ENCODE results near the gene ZNF821. TPM values are rescaled to one million over a fixed set of nuclear protein-coding genes. Genes with fewer than 3 reads are reported as not detected.

Gene ZNF821
- total RNA-seq, 1 experiment from 2014 or later = 4.9 TPM

DNA sequence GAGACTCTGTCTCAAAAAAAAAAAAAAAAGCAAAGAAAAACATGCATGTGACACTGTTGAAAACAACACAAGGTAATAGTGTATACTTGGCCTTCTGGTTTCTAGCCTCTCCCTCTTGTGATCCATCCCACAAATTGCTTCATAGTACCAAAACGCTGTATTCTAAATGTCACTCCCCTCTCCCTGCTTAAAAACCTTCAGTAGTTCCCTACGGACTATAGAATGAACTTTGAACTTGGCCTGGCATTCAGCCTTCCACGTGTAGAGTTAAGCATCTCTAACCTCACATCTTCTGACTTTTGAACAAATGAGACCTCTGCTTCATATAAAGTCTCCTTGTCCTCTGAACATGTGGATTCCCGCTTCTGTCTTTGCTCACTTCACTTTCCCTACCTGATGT, 5.1 kb downstream of the ZNF821 start:
- ChIA-PET RAD21 (ENCODE audit: low non-redundant PET in 1 of 2, low total read pairs in 2 of 2, uncharacterized antibody in 2 of 2, unreplicated experiment in 2 of 2) (no interaction called here), CTCF (no interaction called here), POLR2A (no interaction called here)
- Histone ChIP-seq H3K79me2 (ENCODE audit: insufficient read depth, low read length) (no peaks in the 10 kb centered on the region), H3K4me1 (ENCODE audit: control insufficient read depth in 1 of 2, insufficient read depth in 2 of 2, low read length in 2 of 2) (peaks cover 11 to 12% of the 10 kb centered on the region in 2 experiments), H3K27me3 (ENCODE audit: insufficient read depth, low read length) (no peaks in the 10 kb centered on the region), H3K27ac (ENCODE audit: low read depth, low read length) (no peak overlapping the region), H2AFZ (ENCODE audit: low read depth, low read length, poor library complexity, severe bottlenecking) (no peak overlapping the region), H3K9me3 (ENCODE audit: control insufficient read depth in 1 of 2, insufficient read depth in 1 of 2, low read depth in 1 of 2, low read length in 2 of 2) (no peaks in the 10 kb centered on the region), H3K9ac (ENCODE audit: low read length) (no peak overlapping the region), H3K9me2 (ENCODE audit: insufficient read depth) (no peaks in the 10 kb centered on the region), H3K4me3 (replicated peaks in 1 of 2; ENCODE audit: low read depth in 1 of 2, low read length in 2 of 2) (no peak overlapping the region), H3K36me3 (ENCODE audit: control insufficient read depth in 1 of 2, insufficient read depth in 2 of 2, low read length in 2 of 2) (no peaks in the 10 kb centered on the region; a peak in 1 of 4 replicates), H4K20me1 (ENCODE audit: insufficient read depth) (no peaks in the 10 kb centered on the region), H3K4me2 (ENCODE audit: low read length) (no peak overlapping the region)
- no peak for TF ChIP-seq ZFX (IDR thresholded peaks at IDR 0.05)
- TF ChIP-seq FOSL1 (IDR thresholded peaks at IDR 0.05; ENCODE audit: low read depth) = no peak
- no peak for TF ChIP-seq MAX (IDR thresholded peaks at IDR 0.05)
- no peak for TF ChIP-seq CBX3 (IDR thresholded peaks at IDR 0.05; ENCODE audit: low read depth)
- no peak for TF ChIP-seq SRF (IDR thresholded peaks at IDR 0.05; ENCODE audit: low read depth)
- no peak for TF ChIP-seq EZH2 (IDR thresholded peaks at IDR 0.05)
- TF ChIP-seq RAD21 (IDR thresholded peaks at IDR 0.05; ENCODE audit: low read depth) = no peak
- TF ChIP-seq, protein P1, sequence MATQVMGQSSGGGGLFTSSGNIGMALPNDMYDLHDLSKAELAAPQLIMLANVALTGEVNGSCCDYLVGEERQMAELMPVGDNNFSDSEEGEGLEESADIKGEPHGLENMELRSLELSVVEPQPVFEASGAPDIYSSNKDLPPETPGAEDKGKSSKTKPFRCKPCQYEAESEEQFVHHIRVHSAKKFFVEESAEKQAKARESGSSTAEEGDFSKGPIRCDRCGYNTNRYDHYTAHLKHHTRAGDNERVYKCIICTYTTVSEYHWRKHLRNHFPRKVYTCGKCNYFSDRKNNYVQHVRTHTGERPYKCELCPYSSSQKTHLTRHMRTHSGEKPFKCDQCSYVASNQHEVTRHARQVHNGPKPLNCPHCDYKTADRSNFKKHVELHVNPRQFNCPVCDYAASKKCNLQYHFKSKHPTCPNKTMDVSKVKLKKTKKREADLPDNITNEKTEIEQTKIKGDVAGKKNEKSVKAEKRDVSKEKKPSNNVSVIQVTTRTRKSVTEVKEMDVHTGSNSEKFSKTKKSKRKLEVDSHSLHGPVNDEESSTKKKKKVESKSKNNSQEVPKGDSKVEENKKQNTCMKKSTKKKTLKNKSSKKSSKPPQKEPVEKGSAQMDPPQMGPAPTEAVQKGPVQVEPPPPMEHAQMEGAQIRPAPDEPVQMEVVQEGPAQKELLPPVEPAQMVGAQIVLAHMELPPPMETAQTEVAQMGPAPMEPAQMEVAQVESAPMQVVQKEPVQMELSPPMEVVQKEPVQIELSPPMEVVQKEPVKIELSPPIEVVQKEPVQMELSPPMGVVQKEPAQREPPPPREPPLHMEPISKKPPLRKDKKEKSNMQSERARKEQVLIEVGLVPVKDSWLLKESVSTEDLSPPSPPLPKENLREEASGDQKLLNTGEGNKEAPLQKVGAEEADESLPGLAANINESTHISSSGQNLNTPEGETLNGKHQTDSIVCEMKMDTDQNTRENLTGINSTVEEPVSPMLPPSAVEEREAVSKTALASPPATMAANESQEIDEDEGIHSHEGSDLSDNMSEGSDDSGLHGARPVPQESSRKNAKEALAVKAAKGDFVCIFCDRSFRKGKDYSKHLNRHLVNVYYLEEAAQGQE (IDR thresholded peaks at IDR 0.05; ENCODE audit: low read depth) = no peak
- no peak for TF ChIP-seq JUND (IDR thresholded peaks at IDR 0.05)
- TF ChIP-seq SP1 (IDR thresholded peaks at IDR 0.05; ENCODE audit: low read depth) = no peak
- no peak for TF ChIP-seq TCF7L2 (IDR thresholded peaks at IDR 0.05; ENCODE audit: borderline replicate concordance, extremely low read depth, insufficient read depth, insufficient read length)
- TF ChIP-seq SIN3A (IDR thresholded peaks at IDR 0.05; ENCODE audit: low read depth) = no peak
- no peak for TF ChIP-seq ZNF274 (IDR thresholded peaks at IDR 0.05; ENCODE audit: low read depth, low read length)
- TF ChIP-seq CEBPB (IDR thresholded peaks at IDR 0.05; ENCODE audit: low read depth) = no peak
- no peak for TF ChIP-seq ATF3 (IDR thresholded peaks at IDR 0.05)
- no peak for TF ChIP-seq POLR2AphosphoS5 (IDR thresholded peaks at IDR 0.05; ENCODE audit: low read depth, low read length)
- no peak for TF ChIP-seq YY1 (IDR thresholded peaks at IDR 0.05; ENCODE audit: extremely low read depth, insufficient replicate concordance, low read depth, low read length)
- TF ChIP-seq ELF1 (IDR thresholded peaks at IDR 0.05; ENCODE audit: borderline replicate concordance, low read depth) = no peak
- no peak for TF ChIP-seq CTCF (IDR thresholded peaks at IDR 0.05 in 2 of 3, conservative IDR thresholded peaks at IDR 0.05 in 1 of 3; ENCODE audit: borderline replicate concordance in 1 of 3, insufficient read depth in 1 of 3, low read depth in 2 of 3, low read length in 2 of 3)
- no peak for ATAC-seq
- no TSS peak for BruUV-seq (replicated peaks)
- DNase-seq (ENCODE audit: low read depth, low spot score) = no peak
- intact Hi-C loops (cut with micrococcal nuclease) = no loop called here
